MCF 10A (cell line): ENCODE measurements around the gene TYRO3. TPM values are rescaled to one million over a fixed set of nuclear protein-coding genes. Genes with fewer than 3 reads are reported as not detected.

Experiments
- BruUV-seq: library from RNA; stranded (reverse); fragments of 400-500 nt; replicated peaks from 2 replicates; lab custom pipeline; 2021; lab: Mats Ljungman, UMichigan
- CTCF ChIA-PET: fragments of 300-600 bp; sonication (Branson Sonifier 250); formaldehyde crosslinking; extraction: SDS; loops from one replicate; lab custom pipeline; 2021; ENCODE audit warnings: antibody characterized with exemption, inconsistent platforms; lab: Yijun Ruan, JAX
- POLR2A ChIA-PET: fragments of 300-600, 350-650 bp; sonication (Branson Sonifier 250); formaldehyde crosslinking; extraction: SDS; loops from one replicate; lab custom pipeline; 2020; ENCODE audit warnings: antibody characterized with exemption, inconsistent platforms; lab: Yijun Ruan, JAX
- DNase-seq: peaks from one replicate; pipeline ENCODE4 v3.0.0-alpha.2; 2018; ENCODE audit not compliant: unreplicated experiment
- H3K27ac Mint-ChIP-seq: one replicate; pipeline ENCODE4 v1.8.0; 2022; ENCODE audit warnings: mild to moderate bottlenecking, low read depth, mixed read lengths; ENCODE audit not compliant: unreplicated experiment
- H3K27me3 Mint-ChIP-seq: one replicate; pipeline ENCODE4 v1.8.0; 2022; ENCODE audit warnings: mixed read lengths; ENCODE audit not compliant: insufficient read depth, unreplicated experiment
- H3K36me3 Mint-ChIP-seq: one replicate; pipeline ENCODE4 v1.8.0; 2022; ENCODE audit warnings: mild to moderate bottlenecking, moderate library complexity, mixed read lengths; ENCODE audit not compliant: insufficient read depth, unreplicated experiment
- H3K4me1 Mint-ChIP-seq: one replicate; pipeline ENCODE4 v1.8.0; 2022; ENCODE audit warnings: mixed read lengths; ENCODE audit not compliant: insufficient read depth, unreplicated experiment
- H3K4me3 Mint-ChIP-seq: one replicate; pipeline ENCODE4 v1.8.0; 2022; ENCODE audit warnings: mild to moderate bottlenecking, moderate library complexity, mixed read lengths; ENCODE audit not compliant: unreplicated experiment
- H3K9me3 Mint-ChIP-seq: one replicate; pipeline ENCODE4 v1.8.0; 2022; ENCODE audit warnings: mixed read lengths; ENCODE audit not compliant: unreplicated experiment
- CTCF ChIP-seq: fragments of 200-600 bp; IDR thresholded peaks from one replicate; pipeline ENCODE4 v1.8.0; 2022; ENCODE audit warnings: antibody characterized with exemption, mild to moderate bottlenecking; ENCODE audit not compliant: unreplicated experiment
- intact Hi-C: fragments of 100-400 bp; cut with micrococcal nuclease; formaldehyde crosslinking; loops from 2 replicates; pipeline ENCODE4 v1.14.1; 2022
- total RNA-seq: library from RNA; stranded (reverse); gene quantifications from 2 replicates; pipeline ENCODE4 v1.2.3, GENCODE V29; 2022

TYRO3 gene
- total RNA-seq, 1 experiment from 2014 or later: 9.7 TPM

- intact Hi-C loops: no loop called here
- Mint-ChIP-seq H3K4me3 (no peak overlapping the region), H3K27ac (no peak overlapping the region), H3K9me3 (no peaks in the 10 kb centered on the region), H3K36me3 (no peaks in the 10 kb centered on the region), H3K27me3 (no peaks in the 10 kb centered on the region), H3K4me1 (no peaks in the 10 kb centered on the region)
- CTCF ChIA-PET: interaction anchor here (0.5 to 0.7 kb wide), 2 partner anchors 10 to 51 kb away, joined by 3 to 4 read pairs; no protein-coding TSS in a partner anchor
- POLR2A ChIA-PET: no interaction called here
- no peak for DNase-seq
- BruUV-seq: no TSS peak
- TF ChIP-seq CTCF: no peak
These were observed 5.4 kb downstream of the TYRO3 start for GRCh38 chr15:41564286-41564959.

GRCh38 chr15:41564960-41565502 lies 6.0 kb downstream of the TYRO3 start:
- H3K36me3 Mint-ChIP-seq: no peaks in the 10 kb centered on the region
- H3K9me3 Mint-ChIP-seq: no peaks in the 10 kb centered on the region
- H3K4me1 Mint-ChIP-seq: no peaks in the 10 kb centered on the region
- POLR2A ChIA-PET: interaction anchor here (0.6 kb wide), 1 partner anchor 275 kb away, joined by 3 read pairs; no protein-coding TSS in a partner anchor
- no peak for TF ChIP-seq CTCF
- H3K27ac Mint-ChIP-seq: no peak overlapping the region
- CTCF ChIA-PET: interaction anchor here (0.5 to 0.7 kb wide), 3 partner anchors 11 to 99 kb away, joined by 3 to 4 read pairs (median 3); no protein-coding TSS in a partner anchor
- DNase-seq: no peak
- no peaks in the 10 kb centered on the region for H3K27me3 Mint-ChIP-seq
- no TSS peak for BruUV-seq
- no peak overlapping the region for H3K4me3 Mint-ChIP-seq
- intact Hi-C loops: no loop called here

- intact Hi-C loops: no loop called here
- Mint-ChIP-seq H3K27ac (no peak overlapping the region), H3K4me3 (no peak overlapping the region), H3K9me3 (no peaks in the 10 kb centered on the region), H3K4me1 (no peaks in the 10 kb centered on the region), H3K27me3 (no peaks in the 10 kb centered on the region), H3K36me3 (no peaks in the 10 kb centered on the region)
- DNase-seq: no peak
- BruUV-seq: no TSS peak
- CTCF ChIA-PET: interaction anchor here (0.6 kb wide), 1 partner anchor 100 kb away, joined by 3 read pairs; no protein-coding TSS in a partner anchor
- POLR2A ChIA-PET: interaction anchor here (0.6 kb wide), 1 partner anchor 274 kb away, joined by 3 read pairs; no protein-coding TSS in a partner anchor
- TF ChIP-seq CTCF: no peak
These were observed 6.7 kb downstream of the TYRO3 start for GRCh38 chr15:41565702-41566101.

- ChIA-PET CTCF (no interaction called here), POLR2A (no interaction called here)
- DNase-seq: no peak
- Mint-ChIP-seq H3K27ac (no peak overlapping the region), H3K9me3 (no peaks in the 10 kb centered on the region), H3K27me3 (no peaks in the 10 kb centered on the region), H3K4me3 (no peak overlapping the region), H3K4me1 (no peaks in the 10 kb centered on the region), H3K36me3 (no peaks in the 10 kb centered on the region)
- intact Hi-C loops: no loop called here
- TF ChIP-seq CTCF: no peak
- BruUV-seq: no TSS peak
These were observed 7.3 kb downstream of the TYRO3 start for GRCh38 chr15:41566121-41566885.
